H7 (cell line): ENCODE results near the gene OBSCN. TPM values are rescaled to one million over a fixed set of nuclear protein-coding genes. Genes with fewer than 3 reads are reported as not detected.
A peak's percentile ranks its signal among the peaks of the same experiment; 100 is the strongest.

ENCODE experiments used
- DNase-seq: peaks from one replicate; pipeline ENCODE4 v3.0.0; 2012
- H3K27me3 ChIP-seq: 2 replicates; pipeline ENCODE4 v1.6.0; 2011; ENCODE audit warnings: mild to moderate bottlenecking, low read length; ENCODE audit not compliant: control insufficient read depth, insufficient read depth
- H3K36me3 ChIP-seq: replicated peaks from 2 replicates; pipeline ENCODE4 v1.5.1; 2011; ENCODE audit warnings: low read length; ENCODE audit not compliant: control insufficient read depth, insufficient read depth
- H3K4me3 ChIP-seq: 2 replicates; pipeline ENCODE4 v1.5.1; 2011; ENCODE audit warnings: low read depth, mild to moderate bottlenecking, control low read depth, low read length, moderate library complexity; ENCODE audit not compliant: insufficient read depth
- total RNA-seq: library from RNA; depleted of rRNA; stranded (reverse); fragments of >200 nt; shearing (Covaris generic); gene quantifications from 2 replicates; pipeline ENCODE4 v1.2.3, GENCODE V29; 2014

OBSCN gene
- total RNA-seq, 1 experiment from 2014 or later, result 18.9 TPM

DNA sequence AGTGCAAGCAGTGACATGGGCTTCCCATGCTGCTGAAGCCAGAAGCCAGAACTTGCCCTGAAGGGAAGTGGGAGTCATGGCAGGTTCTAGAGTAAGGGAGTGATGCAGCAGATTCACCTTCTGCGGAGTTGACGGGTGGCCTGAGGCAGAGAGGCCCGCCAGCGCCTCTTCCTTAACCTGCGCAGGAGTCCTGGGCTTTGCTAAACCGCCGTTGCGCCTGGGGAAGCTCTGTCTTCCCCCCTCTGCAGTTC, 67.3 kb downstream of the OBSCN start:
- peaks cover 2% of the 10 kb centered on the region for H3K36me3 ChIP-seq
- peaks cover 3% of the 10 kb centered on the region; the same call in 1 of the 2 replicates for H3K27me3 ChIP-seq
- no peak for DNase-seq
- peak overlapping the region; percentile 64 for H3K4me3 ChIP-seq

- Histone ChIP-seq H3K27me3 (peaks cover 3% of the 10 kb centered on the region; the same call in 1 of the 2 replicates), H3K4me3 (peak overlapping the region; percentile 64), H3K36me3 (peaks cover 2% of the 10 kb centered on the region)
- DNase-seq, result peak; percentile 98
Observed at GRCh38 chr1:228275430-228276173, 67.8 kb downstream of the OBSCN start.

- Histone ChIP-seq H3K27me3 (peaks cover 3% of the 10 kb centered on the region; the same call in 1 of the 2 replicates), H3K36me3 (peaks cover 2% of the 10 kb centered on the region), H3K4me3 (peak overlapping the region; percentile 64)
- no peak for DNase-seq
Observed at GRCh38 chr1:228276174-228276831, 68.5 kb downstream of the OBSCN start.

DNA sequence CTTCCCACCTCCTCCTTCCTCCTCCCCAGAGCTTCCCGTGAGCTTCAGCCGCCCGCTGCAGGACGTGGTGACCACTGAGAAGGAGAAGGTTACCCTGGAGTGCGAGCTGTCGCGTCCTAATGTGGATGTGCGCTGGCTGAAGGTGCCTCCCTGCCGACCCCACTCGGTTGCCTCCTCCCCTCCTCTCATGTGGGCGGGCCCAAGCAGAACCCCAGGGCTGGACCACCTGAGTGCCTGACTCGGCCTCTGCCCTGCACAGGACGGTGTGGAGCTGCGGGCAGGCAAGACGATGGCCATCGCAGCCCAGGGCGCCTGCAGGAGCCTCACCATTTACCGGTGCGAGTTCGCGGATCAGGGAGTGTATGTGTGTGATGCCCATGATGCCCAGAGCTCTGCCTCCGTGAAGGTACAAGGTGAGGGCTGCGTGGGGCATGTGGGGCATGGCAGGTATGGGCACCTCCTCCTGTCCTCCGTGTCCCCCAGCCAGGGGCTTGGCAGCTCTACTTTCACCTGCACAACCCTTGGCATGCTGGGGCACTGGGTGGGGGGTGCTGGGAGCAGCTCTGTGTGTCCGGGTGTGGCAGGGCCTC, 69.2 kb downstream of the OBSCN start:
- H3K27me3 ChIP-seq, result peaks cover 3% of the 10 kb centered on the region; the same call in 1 of the 2 replicates
- H3K4me3 ChIP-seq, result peak overlapping the region; percentile 64; the same call in 1 of the 2 replicates
- H3K36me3 ChIP-seq, result peaks cover 2% of the 10 kb centered on the region
- DNase-seq, result peak; percentile 72

DNA sequence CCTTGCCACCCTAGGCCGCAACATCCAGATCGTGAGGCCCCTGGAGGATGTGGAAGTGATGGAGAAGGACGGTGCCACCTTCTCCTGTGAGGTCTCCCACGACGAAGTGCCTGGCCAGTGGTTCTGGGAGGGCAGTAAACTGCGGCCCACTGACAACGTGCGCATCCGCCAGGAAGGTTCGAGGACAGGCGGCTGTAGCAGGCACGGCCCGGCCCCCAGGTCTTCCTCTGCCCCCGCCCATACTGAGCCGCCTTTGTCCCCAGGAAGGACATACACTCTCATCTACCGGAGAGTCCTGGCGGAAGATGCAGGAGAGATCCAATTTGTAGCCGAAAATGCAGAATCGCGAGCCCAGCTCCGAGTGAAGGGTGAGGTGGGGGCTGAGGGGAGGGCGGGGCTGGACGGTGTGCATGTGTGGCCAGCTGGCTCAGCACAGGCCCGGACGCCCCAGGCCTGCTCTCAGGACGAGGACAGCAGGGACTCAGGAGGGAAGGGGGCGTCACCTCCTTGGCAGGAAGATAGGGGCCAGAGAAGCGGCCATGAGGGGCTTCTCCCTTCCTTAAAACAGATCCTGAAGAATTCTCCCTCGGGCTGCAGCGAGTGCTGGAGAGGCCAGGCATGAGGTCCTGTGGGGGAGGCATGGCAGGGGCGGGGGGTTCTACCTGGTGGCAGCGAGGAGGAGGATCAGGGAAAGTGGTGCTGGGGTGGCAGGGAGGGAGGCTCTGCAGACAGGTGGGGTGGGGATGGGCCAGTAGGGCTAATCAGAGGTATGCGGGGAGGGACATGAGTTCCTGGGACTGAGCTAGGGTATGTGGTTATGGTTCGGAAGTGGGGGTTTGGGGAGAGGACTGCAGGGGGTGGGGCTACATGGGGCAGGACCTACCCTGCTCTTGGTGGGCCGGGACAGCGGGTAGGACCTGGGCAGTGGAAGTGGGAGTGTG, 69.9 kb downstream of the OBSCN start:
- Histone ChIP-seq H3K27me3 (peaks cover 3% of the 10 kb centered on the region; the same call in 1 of the 2 replicates), H3K36me3 (peaks cover 2% of the 10 kb centered on the region), H3K4me3 (no peak overlapping the region)
- peak; percentile 51 for DNase-seq

DNA sequence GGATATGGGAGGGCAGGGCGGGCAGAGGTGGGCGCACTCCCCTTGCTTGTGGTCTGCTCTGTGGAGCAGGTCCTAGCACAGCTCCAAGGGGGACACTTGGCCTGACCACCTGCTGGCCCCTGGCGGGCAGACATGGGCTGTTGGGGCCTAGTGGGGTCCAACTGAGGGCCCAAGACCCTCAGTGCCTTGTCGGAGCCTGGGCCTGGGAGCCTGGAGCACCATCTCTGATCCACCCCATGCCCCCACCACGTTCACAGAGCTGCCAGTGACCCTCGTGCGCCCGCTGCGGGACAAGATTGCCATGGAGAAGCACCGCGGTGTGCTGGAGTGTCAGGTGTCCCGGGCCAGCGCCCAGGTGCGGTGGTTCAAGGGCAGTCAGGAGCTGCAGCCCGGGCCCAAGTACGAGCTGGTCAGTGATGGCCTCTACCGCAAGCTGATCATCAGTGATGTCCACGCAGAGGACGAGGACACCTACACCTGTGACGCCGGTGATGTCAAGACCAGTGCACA, 70.6 kb downstream of the OBSCN start:
- Histone ChIP-seq H3K36me3 (peaks cover 2% of the 10 kb centered on the region), H3K4me3 (no peak overlapping the region)
- DNase-seq, result peak; percentile 32

GRCh38 chr1:228279011-228279721, 71.3 kb downstream of the OBSCN start:
- H3K4me3 ChIP-seq, result no peak overlapping the region
- peak; percentile 45 for DNase-seq
- H3K27me3 ChIP-seq, result peaks cover 3% of the 10 kb centered on the region; the same call in 1 of the 2 replicates
- peaks cover 2% of the 10 kb centered on the region for H3K36me3 ChIP-seq

More for the DNA sequence above, 70.6 kb downstream of the OBSCN start:
- H3K27me3 ChIP-seq, result peaks cover 3% of the 10 kb centered on the region; the same call in 1 of the 2 replicates

GRCh38 chr1:228279722-228280105, 71.9 kb downstream of the OBSCN start:
- H3K36me3 ChIP-seq, result peaks cover 2% of the 10 kb centered on the region
- peak; percentile 44 for DNase-seq
- peaks cover 3% of the 10 kb centered on the region; the same call in 1 of the 2 replicates for H3K27me3 ChIP-seq
- H3K4me3 ChIP-seq, result no peak overlapping the region

- Histone ChIP-seq H3K27me3 (peaks cover under 1% of the 10 kb centered on the region; the same call in 1 of the 2 replicates), H3K4me3 (no peak overlapping the region), H3K36me3 (peaks cover 2% of the 10 kb centered on the region)
- peak; percentile 57 for DNase-seq
Observed at GRCh38 chr1:228280106-228280901, 72.5 kb downstream of the OBSCN start.

DNA sequence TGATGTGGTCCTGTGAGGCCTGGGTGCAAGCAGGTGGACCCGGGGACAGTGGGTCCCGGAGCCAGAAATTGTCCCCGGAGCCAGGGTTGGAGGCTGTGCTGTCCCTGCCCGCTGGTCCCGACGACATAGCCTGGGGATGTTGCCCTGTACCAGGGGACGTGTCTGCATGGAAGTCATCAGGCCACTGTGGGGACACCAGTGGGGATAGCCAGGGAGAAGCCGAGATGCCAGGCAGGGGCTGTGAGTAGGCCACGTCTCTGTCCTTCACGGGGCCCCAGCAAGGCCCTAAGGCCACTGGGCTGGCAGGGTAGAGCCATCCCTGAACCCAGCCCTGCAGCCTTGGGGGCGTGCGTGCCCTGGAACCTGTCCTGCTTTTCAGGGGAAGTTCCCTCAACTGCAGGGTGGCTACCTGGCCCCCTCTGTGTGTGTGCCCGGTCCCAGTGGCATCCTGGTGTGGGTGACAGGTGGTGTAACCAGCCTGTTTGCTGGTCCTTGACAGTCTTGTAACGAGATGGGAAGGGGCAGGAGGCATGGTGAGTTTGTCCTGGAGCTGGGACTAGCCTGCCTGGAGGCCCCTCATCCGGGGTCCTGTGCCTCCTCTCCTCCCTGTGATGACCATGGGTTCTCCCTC, 73.2 kb downstream of the OBSCN start:
- no peaks in the 10 kb centered on the region for H3K27me3 ChIP-seq
- peaks cover 2% of the 10 kb centered on the region for H3K36me3 ChIP-seq
- no peak overlapping the region for H3K4me3 ChIP-seq
- no peak for DNase-seq

GRCh38 chr1:228281631-228282328, 73.9 kb downstream of the OBSCN start:
- Histone ChIP-seq H3K27me3 (no peaks in the 10 kb centered on the region), H3K36me3 (peaks cover 2% of the 10 kb centered on the region), H3K4me3 (no peak overlapping the region)
- DNase-seq, result peak; percentile 46

- peaks cover 2% of the 10 kb centered on the region for H3K36me3 ChIP-seq
- DNase-seq, result peak; percentile 43
Observed at GRCh38 chr1:228282329-228283042, 74.6 kb downstream of the OBSCN start.

More at GRCh38 chr1:228282329-228283042, 74.6 kb downstream of the OBSCN start:
- Histone ChIP-seq H3K4me3 (no peak overlapping the region), H3K27me3 (no peaks in the 10 kb centered on the region)
